ENCODE results near the gene GIGYF2. TPM values are rescaled to one million over a fixed set of nuclear protein-coding genes. Genes with fewer than 3 reads are reported as not detected.

The GIGYF2 gene
- total and polyA plus RNA-seq, 2 of the 13 experiments (the other 11 are each of a cell fraction or from before 2014, with no cell fraction given), result 44.9 to 73.5 TPM

DNA sequence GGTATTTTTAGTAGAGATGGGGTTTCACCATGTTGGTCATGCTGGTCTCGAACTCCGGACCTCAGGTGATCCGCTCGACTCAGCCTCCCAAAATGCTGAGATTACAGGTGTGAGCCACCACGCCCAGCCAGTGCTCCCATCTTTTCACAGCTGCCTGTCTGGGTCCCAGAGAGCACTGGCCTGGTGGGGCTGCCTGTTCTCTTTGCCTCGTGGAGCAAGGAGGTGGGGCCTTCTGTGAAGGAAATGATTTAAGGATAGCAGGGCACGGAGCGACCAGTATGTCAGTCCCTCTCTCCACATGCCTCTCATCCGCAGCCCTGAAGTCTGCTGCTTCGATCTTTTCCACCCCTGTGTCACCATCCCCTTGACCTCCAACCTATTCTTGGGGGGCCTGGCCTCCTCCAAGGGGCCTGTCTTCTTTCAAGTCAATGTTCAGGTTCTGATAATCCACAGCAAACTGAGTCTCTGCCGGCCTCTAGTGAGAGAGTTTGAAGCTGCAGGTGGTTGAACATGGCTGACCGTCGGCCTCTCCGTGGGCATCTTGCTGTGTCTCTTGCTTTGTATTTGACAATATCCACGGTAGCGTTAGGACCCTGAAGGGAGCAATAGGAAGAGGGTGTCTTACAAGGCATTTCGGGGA lies 28.2 kb upstream of the GIGYF2 start:
- ATAC-seq (peak; percentile 85), FAIRE-seq (peak; percentile 55), DNase-seq (ENCODE audit: low spot score) (peak; percentile 38)
- no peak overlapping the region for H3K27ac ChIP-seq (ENCODE audit: extremely low read length, insufficient read depth, low read length)
- no peak overlapping the region for H3K9ac ChIP-seq (ENCODE audit: insufficient read depth, low read depth, low read length)
- H3K4me3 ChIP-seq (replicated peaks in 1 of 3; ENCODE audit: insufficient read depth in 1 of 3, low read depth in 2 of 3, low read length in 3 of 3), result 0 out of 6 replicates have a peak overlapping the region, but pooled peaks of 1 of the 3 experiments have one; percentile 8
- H4K20me1 ChIP-seq (ENCODE audit: insufficient read depth, low read length), result no peaks in the 10 kb centered on the region
- intact Hi-C loops (cut with micrococcal nuclease; ENCODE audit: unreplicated experiment) (loop anchor here (1.0 kb wide), 2 partner anchors 58 to 63 kb away; no protein-coding TSS in a partner anchor), in situ Hi-C loops (cut with HindIII; ENCODE audit: extremely low pct_ligation_motif_present, low pct_unique_long_range_greater_than_20kb) (loop anchor here (5.0 kb wide), 1 partner anchor 62 kb away; no protein-coding TSS in a partner anchor)
- no peaks in the 10 kb centered on the region for H3K9me3 ChIP-seq (ENCODE audit: low read length)
- 41% methylated on average over 17 of the region's 17 CpGs for WGBS (ENCODE audit: low lambda C conversion rate)
- H3K36me3 ChIP-seq (replicated peaks in 1 of 2; ENCODE audit: control insufficient read depth in 1 of 2, insufficient read depth in 2 of 2, low read length in 2 of 2), result no peaks in the 10 kb centered on the region
- no peaks in the 10 kb centered on the region for H3K27me3 ChIP-seq (ENCODE audit: control insufficient read depth in 1 of 2, insufficient read depth in 2 of 2, low read length in 2 of 2)
- peak overlapping the region; percentile 64 for H3K4me2 ChIP-seq (ENCODE audit: low read depth, low read length)
- H2AFZ ChIP-seq (ENCODE audit: low read length), result peak overlapping the region; percentile 67
- ChIA-PET CTCF (ENCODE audit: low intra/inter-chr PET ratio, low total read pairs) (interaction anchor here (1.9 to 4.7 kb wide), 2 partner anchors 57 to 63 kb away, joined by 12 to 55 read pairs; no protein-coding TSS in a partner anchor), POLR2A (no interaction called here)
- BruUV-seq (replicated peaks), result no TSS peak
- H3K79me2 ChIP-seq (ENCODE audit: insufficient read depth, low read length), result no peaks in the 10 kb centered on the region
- H3K4me1 ChIP-seq (ENCODE audit: insufficient read depth, low read length), result no peaks in the 10 kb centered on the region
- TF ChIP-seq ZNF605 (CRISPR knock-in tag; IDR thresholded peaks at IDR 0.05) (peak; percentile 69; the same call in 1 of the 2 replicates), TFDP1 (CRISPR knock-in tag; IDR thresholded peaks at IDR 0.05; ENCODE audit: borderline replicate concordance) (0 out of 2 replicates have a peak, but pooled peaks have one; percentile 21), RXRB (CRISPR knock-in tag; IDR thresholded peaks at IDR 0.05; ENCODE audit: borderline replicate concordance) (0 out of 2 replicates have a peak, but pooled peaks have one; percentile 16), SOX5 (CRISPR knock-in tag; IDR thresholded peaks at IDR 0.05; ENCODE audit: borderline replicate concordance) (0 out of 2 replicates have a peak, but pooled peaks have one; percentile 26), TEAD3 (CRISPR knock-in tag; optimal IDR thresholded peaks at IDR 0.05; ENCODE audit: borderline replicate concordance) (peak; percentile 26), RAD21 (CRISPR knock-in tag; IDR thresholded peaks at IDR 0.05) (peak; percentile 67), ZNF431 (CRISPR knock-in tag; IDR thresholded peaks at IDR 0.05; ENCODE audit: borderline replicate concordance, low read depth) (no peak), SP140L (CRISPR knock-in tag; IDR thresholded peaks at IDR 0.05; ENCODE audit: borderline replicate concordance) (0 out of 2 replicates have a peak, but pooled peaks have one; percentile 37), SP1 (IDR thresholded peaks at IDR 0.05) (no peak), SP1 (CRISPR knock-in tag; IDR thresholded peaks at IDR 0.05) (no peak), CTCF (CRISPR knock-in tag; IDR thresholded peaks at IDR 0.05) (peak; percentile 88), CENPBD1 (CRISPR knock-in tag; IDR thresholded peaks at IDR 0.05; ENCODE audit: borderline replicate concordance, low read depth) (no peak), ZNF501 (CRISPR knock-in tag; IDR thresholded peaks at IDR 0.05) (peak; percentile 50; the same call in 1 of the 2 replicates)
- TF ChIP-seq, protein P1, sequence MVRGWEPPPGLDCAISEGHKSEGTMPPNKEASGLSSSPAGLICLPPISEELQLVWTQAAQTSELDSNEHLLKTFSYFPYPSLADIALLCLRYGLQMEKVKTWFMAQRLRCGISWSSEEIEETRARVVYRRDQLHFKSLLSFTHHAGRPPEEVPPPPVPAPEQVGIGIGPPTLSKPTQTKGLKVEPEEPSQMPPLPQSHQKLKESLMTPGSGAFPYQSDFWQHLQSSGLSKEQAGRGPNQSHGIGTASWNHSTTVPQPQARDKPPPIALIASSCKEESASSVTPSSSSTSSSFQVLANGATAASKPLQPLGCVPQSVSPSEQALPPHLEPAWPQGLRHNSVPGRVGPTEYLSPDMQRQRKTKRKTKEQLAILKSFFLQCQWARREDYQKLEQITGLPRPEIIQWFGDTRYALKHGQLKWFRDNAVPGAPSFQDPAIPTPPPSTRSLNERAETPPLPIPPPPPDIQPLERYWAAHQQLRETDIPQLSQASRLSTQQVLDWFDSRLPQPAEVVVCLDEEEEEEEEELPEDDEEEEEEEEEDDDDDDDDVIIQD (CRISPR knock-in tag; IDR thresholded peaks at IDR 0.05; ENCODE audit: low read depth), result 0 out of 2 replicates have a peak, but pooled peaks have one; percentile 40
- TF ChIP-seq, protein P2, sequence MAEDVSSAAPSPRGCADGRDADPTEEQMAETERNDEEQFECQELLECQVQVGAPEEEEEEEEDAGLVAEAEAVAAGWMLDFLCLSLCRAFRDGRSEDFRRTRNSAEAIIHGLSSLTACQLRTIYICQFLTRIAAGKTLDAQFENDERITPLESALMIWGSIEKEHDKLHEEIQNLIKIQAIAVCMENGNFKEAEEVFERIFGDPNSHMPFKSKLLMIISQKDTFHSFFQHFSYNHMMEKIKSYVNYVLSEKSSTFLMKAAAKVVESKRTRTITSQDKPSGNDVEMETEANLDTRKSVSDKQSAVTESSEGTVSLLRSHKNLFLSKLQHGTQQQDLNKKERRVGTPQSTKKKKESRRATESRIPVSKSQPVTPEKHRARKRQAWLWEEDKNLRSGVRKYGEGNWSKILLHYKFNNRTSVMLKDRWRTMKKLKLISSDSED (CRISPR knock-in tag; IDR thresholded peaks at IDR 0.05), result no peak
